Neural progenitor cell (in vitro differentiated cells): ENCODE measurements around the gene OR10H5.

Experiments used
- CTCF ChIP-seq: fragments of 200-600 bp; sonication (generic); IDR thresholded peaks from 2 replicates; pipeline ENCODE4 v1.5.1; 2017; ENCODE audit warnings: antibody characterized with exemption, mild to moderate bottlenecking
- EZH2 ChIP-seq: fragments of 200-600 bp; sonication (generic); IDR thresholded peaks from 2 replicates; pipeline ENCODE4 v1.6.1; 2017; ENCODE audit warnings: antibody characterized with exemption, mild to moderate bottlenecking, moderate library complexity
- EZH2phosphoT487 ChIP-seq: fragments of 200-600 bp; sonication (generic); IDR thresholded peaks from 2 replicates; pipeline ENCODE4 v1.6.1; 2017; ENCODE audit warnings: antibody characterized with exemption

DNA sequence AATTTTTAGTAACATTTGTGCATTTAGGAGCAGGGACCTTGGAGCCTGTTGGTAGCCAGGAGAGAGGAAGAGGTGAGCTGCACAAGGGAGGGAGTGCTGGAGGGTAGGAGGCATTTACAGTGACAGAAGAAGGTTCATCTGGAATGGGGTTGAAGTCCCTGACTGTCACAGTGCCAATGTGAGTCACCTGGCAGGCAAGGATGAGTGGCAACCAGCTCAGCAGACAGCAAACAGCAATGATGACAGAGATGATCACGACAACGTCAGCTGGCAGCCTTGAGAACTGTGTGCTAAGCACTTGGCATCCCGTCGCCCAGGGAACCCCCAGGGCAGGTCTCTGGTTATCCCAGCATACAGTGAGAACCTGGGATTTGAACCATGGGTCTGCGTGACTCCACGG is 2.6 kb downstream of the OR10H5 start:
- TF ChIP-seq CTCF (no peak), EZH2 (no peak), EZH2phosphoT487 (no peak)
